NCI-H128 (cell line): Measurements from ENCODE around the gene PHF5A.
A peak's percentile ranks its signal among the peaks of the same experiment; 100 is the strongest.

Experiments used
- DNase-seq: peaks from one replicate; lab custom pipeline; 2025; ENCODE audit not compliant: unreplicated experiment; lab: John Stamatoyannopoulos, UW

PHF5A gene

GRCh38 chr22:41468381-41469217 lies at the start of gene PHF5A, which contains the start of gene ACO2:
TSS of gene PHF5A (minus strand) at chr22:41468692. CDS start at chr22:41468653, 39 bp downstream.
TSS of gene ACO2 (plus strand) at chr22:41469117. CDS start at chr22:41469147, 30 bp downstream.
- peak; percentile 90 for DNase-seq

- DNase-seq, result no peak
Measured at GRCh38 chr22:41518048-41518347, 49.5 kb upstream of the PHF5A start.

GRCh38 chr22:41517172-41518047 lies 48.9 kb upstream of the PHF5A start:
- no peak for DNase-seq

GRCh38 chr22:41516462-41516861 lies 48.0 kb upstream of the PHF5A start:
- DNase-seq, result no peak

GRCh38 chr22:41513391-41513790 lies 44.9 kb upstream of the PHF5A start:
- no peak for DNase-seq

- DNase-seq, result no peak
Measured at GRCh38 chr22:41512421-41513194, 44.1 kb upstream of the PHF5A start.

- no peak for DNase-seq
Measured at GRCh38 chr22:41511521-41511968, 43.1 kb upstream of the PHF5A start.

- DNase-seq, result no peak
Measured at GRCh38 chr22:41508770-41509170, 40.3 kb upstream of the PHF5A start.

- no peak for DNase-seq
Measured at GRCh38 chr22:41507330-41508063, 39.0 kb upstream of the PHF5A start.

- no peak for DNase-seq
Measured at GRCh38 chr22:41505511-41506220, 37.2 kb upstream of the PHF5A start.

- no peak for DNase-seq
Measured at GRCh38 chr22:41504816-41505215, 36.3 kb upstream of the PHF5A start.

- no peak for DNase-seq
Measured at GRCh38 chr22:41504397-41504796, 35.9 kb upstream of the PHF5A start.

- no peak for DNase-seq
Measured at GRCh38 chr22:41501209-41501608, 32.7 kb upstream of the PHF5A start.

- DNase-seq, result no peak
Measured at GRCh38 chr22:41500303-41500702, 31.8 kb upstream of the PHF5A start.

- no peak for DNase-seq
Measured at GRCh38 chr22:41499624-41500280, 31.3 kb upstream of the PHF5A start.

GRCh38 chr22:41498303-41498835 lies 29.9 kb upstream of the PHF5A start:
- DNase-seq, result no peak

- no peak for DNase-seq
Measured at GRCh38 chr22:41491374-41492100, 23.0 kb upstream of the PHF5A start.

- no peak for DNase-seq
Measured at GRCh38 chr22:41488596-41489385, 20.3 kb upstream of the PHF5A start.
